ENCODE data around the gene SPATA17. TPM values are rescaled to one million over a fixed set of nuclear protein-coding genes. Genes with fewer than 3 reads are reported as not detected.

SPATA17 gene
- total and polyA plus RNA-seq, 2 of the 8 experiments (the other 6 are each of a cell fraction or from before 2014, with no cell fraction given), result 0.17 to 0.48 TPM

DNA sequence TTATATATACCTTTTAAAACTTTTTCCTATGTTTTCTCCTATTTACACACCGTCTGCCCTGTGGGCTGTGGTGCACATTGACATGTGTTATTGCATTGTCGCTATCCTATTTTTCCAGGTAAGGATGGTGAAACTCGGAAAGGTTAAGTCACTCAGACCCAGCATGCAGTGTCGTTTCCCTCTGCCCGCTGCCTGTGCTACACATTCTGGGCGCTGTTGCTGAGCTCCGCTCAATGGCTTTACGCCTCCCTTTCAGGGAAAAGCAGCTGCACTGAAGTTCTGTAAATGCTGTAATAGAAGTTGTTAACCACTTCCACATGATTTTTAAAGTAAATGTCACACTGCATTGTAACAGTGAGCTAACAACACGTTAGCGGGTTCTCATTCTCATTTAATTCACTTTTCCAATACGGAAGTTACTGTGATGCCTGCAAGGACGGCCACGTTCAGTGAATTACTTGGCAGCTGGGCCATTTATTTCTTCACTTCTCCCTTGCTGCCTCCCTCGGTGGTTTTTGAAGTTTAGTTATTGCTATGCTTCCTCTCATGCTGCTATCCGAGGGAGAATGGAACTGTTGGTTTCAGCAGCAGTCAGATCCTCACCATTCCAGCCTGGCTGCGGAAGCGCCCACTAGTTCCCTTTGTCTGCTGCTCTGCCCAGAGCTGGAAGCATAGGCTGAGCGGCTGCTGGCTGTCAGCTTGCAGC lies 288.7 kb downstream of the SPATA17 start:
- ChIA-PET POLR2A (ENCODE audit: partially characterized antibody) (no interaction called here), CTCF (ENCODE audit: partially characterized antibody) (interaction anchor here (1.2 to 2.2 kb wide), 3 partner anchors 33 to 251 kb away, joined by 3 to 7 read pairs (median 5); no protein-coding TSS in a partner anchor)
- 81% methylated on average over 18 of the region's 18 CpGs; no CpG with 5 or more reads in 1 of the 2 experiments for WGBS, 2 experiments (ENCODE audit: extremely low coverage in 1 of 2, insufficient coverage in 1 of 2, insufficient read length in 1 of 2, insufficient replicate concordance in 2 of 2, low coverage in 1 of 2, low lambda C conversion rate in 2 of 2, missing lambda C conversion rate in 1 of 2)
- peak overlapping the region; percentile 97 for H2AFZ ChIP-seq (ENCODE audit: low read length)
- no peaks in the 10 kb centered on the region for H3K36me3 ChIP-seq (ENCODE audit: control insufficient read depth in 2 of 4, insufficient read depth in 4 of 4, low read length in 3 of 4)
- no peaks in the 10 kb centered on the region for H3K23me2 ChIP-seq (ENCODE audit: low read depth, low read length)
- H3K79me2 ChIP-seq (ENCODE audit: control insufficient read depth in 1 of 2, insufficient read depth in 2 of 2, low read length in 2 of 2), result no peaks in the 10 kb centered on the region
- no peaks in the 10 kb centered on the region for H3K9me3 ChIP-seq (ENCODE audit: insufficient read depth in 2 of 2, low read depth in 1 of 2, low read length in 1 of 2)
- no peaks in the 10 kb centered on the region for H3K27me3 ChIP-seq (replicated peaks in 1 of 4; ENCODE audit: control insufficient read depth in 3 of 4, extremely low read depth in 1 of 4, insufficient read depth in 3 of 4, low read length in 3 of 4)
- H2BK15ac ChIP-seq (ENCODE audit: low read length), result peak overlapping the region; percentile 48; the same call in 1 of the 2 replicates
- H2BK20ac ChIP-seq (ENCODE audit: low read length), result no peak overlapping the region
- H3K27ac ChIP-seq (ENCODE audit: low read depth, low read length), result no peak overlapping the region
- H4K91ac ChIP-seq (replicated peaks; ENCODE audit: insufficient read length, low read length), result no peak overlapping the region
- no peak overlapping the region for H3K4me2 ChIP-seq (ENCODE audit: insufficient read depth in 1 of 2, low read depth in 2 of 2, low read length in 2 of 2)
- no peak overlapping the region for H4K8ac ChIP-seq (ENCODE audit: extremely low read depth, insufficient read depth, low read length)
- H2BK120ac ChIP-seq (replicated peaks; ENCODE audit: low read depth, low read length), result no peak overlapping the region
- no peak overlapping the region for H3K56ac ChIP-seq (replicated peaks; ENCODE audit: insufficient read length, low read depth, low read length)
- FAIRE-seq, result no peak
- no peak overlapping the region for H2BK12ac ChIP-seq (ENCODE audit: low read depth, low read length)
- no peaks in the 10 kb centered on the region; a peak in 1 of 7 replicates for H3K4me1 ChIP-seq (replicated peaks in 1 of 4; ENCODE audit: control insufficient read depth in 3 of 4, insufficient read depth in 4 of 4, low read length in 3 of 4)
- H3K4me3 ChIP-seq (ENCODE audit: extremely low read depth in 1 of 4, insufficient read depth in 2 of 4, low read depth in 3 of 4, low read length in 4 of 4), result no peak overlapping the region
- H3K4ac ChIP-seq (replicated peaks; ENCODE audit: insufficient read length, low read depth, low read length), result no peak overlapping the region
- H3K79me1 ChIP-seq (ENCODE audit: low read depth, low read length), result no peaks in the 10 kb centered on the region
- H2AK5ac ChIP-seq (ENCODE audit: low read depth, low read length), result no peak overlapping the region
- no peak overlapping the region for H3K23ac ChIP-seq (ENCODE audit: insufficient read length)
- no peak overlapping the region for H3K9ac ChIP-seq (replicated peaks in 1 of 4; ENCODE audit: extremely low read depth in 1 of 4, low read depth in 3 of 4, low read length in 3 of 4)
- H3K18ac ChIP-seq (ENCODE audit: extremely low read depth, low read length), result no peak overlapping the region
- DNase-seq (ENCODE audit: low read depth in 1 of 2, low spot score in 2 of 2), result no peak
- peaks cover 0 to 2% of the 10 kb centered on the region in 2 experiments for H4K20me1 ChIP-seq (replicated peaks in 1 of 2; ENCODE audit: control insufficient read depth in 1 of 2, insufficient read depth in 2 of 2, low read length in 2 of 2)
- no peak overlapping the region for H2BK5ac ChIP-seq (ENCODE audit: low read depth, low read length)
- H4K5ac ChIP-seq (ENCODE audit: insufficient read length, low read depth, low read length), result no peak overlapping the region
- H3K14ac ChIP-seq (ENCODE audit: insufficient read length), result no peak overlapping the region
- TF ChIP-seq POLR2A (IDR thresholded peaks at IDR 0.05; ENCODE audit: control extremely low read depth in 1 of 2, low read depth in 2 of 2, low read length in 2 of 2), result no peak

All from H1 (cell line).